ENCODE measurements around the gene RUFY1.

DNA sequence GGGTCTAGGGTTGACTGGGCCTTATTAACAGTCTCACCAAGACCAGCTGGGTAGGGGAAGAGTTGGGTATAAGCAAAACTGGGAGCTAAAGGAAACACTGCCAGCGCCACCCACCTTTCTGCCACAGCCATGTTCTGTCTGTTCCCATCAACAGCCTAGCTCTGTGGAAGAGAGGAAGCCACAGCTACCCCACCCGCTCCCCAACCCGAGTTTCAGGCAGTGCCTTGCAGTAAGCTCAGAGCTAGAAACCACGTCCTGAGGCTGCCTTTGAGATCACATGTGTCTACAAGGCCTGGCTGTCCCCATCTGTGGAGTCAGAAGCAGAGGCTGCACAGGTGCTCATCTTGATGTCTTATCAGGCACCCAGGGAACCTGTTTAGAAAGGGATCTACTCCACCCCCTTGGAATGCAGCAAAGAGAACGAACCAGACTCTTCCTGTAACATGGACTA lies 57.8 kb downstream of the RUFY1 start:
- TF ChIP-seq EZH2 (IDR thresholded peaks at IDR 0.05) (no peak), POLR2AphosphoS5 (IDR thresholded peaks at IDR 0.05; ENCODE audit: borderline replicate concordance, low read depth, low read length) (no peak; the same call in none of the 2 replicates), FOXP2 (optimal IDR thresholded peaks at IDR 0.05; ENCODE audit: control extremely low read depth, extremely low read length, insufficient read depth) (no peak)

Measured in SK-N-MC (cell line).